OCI-LY1 (cell line): ENCODE data around the gene CCDC86.

Source experiments
- H2AFZ ChIP-seq: fragments of 200-600 bp; sonication (generic), shearing (Covaris generic); 2 replicates; pipeline ENCODE4 v1.6.0; 2014; ENCODE audit warnings: antibody characterized with exemption, mild to moderate bottlenecking, low read length
- H3F3A ChIP-seq: fragments of 200-600 bp; sonication (generic), shearing (Covaris generic); 2 replicates; pipeline ENCODE4 v1.6.0; 2014; ENCODE audit warnings: mild to moderate bottlenecking, antibody characterized with exemption, low read length, moderate library complexity; ENCODE audit not compliant: insufficient read depth
- H3K27ac ChIP-seq: fragments of 200-600 bp; sonication (generic); 2 replicates; pipeline ENCODE4 v1.5.1; 2014; ENCODE audit warnings: low read length, mixed run types, mild to moderate bottlenecking, low read depth; ENCODE audit not compliant: poor library complexity, severe bottlenecking
- H3K27me3 ChIP-seq: fragments of 200-600 bp; sonication (generic); 2 replicates; pipeline ENCODE4 v1.6.0; 2014; ENCODE audit warnings: antibody characterized with exemption, mild to moderate bottlenecking, low read length, moderate library complexity; ENCODE audit not compliant: insufficient read depth
- H3K36me3 ChIP-seq: fragments of 200-600 bp; sonication (generic); 2 replicates; pipeline ENCODE4 v1.6.1; 2014; ENCODE audit warnings: mild to moderate bottlenecking, antibody characterized with exemption, low read length, moderate library complexity, mixed read lengths; ENCODE audit not compliant: insufficient read depth
- H3K4me1 ChIP-seq: fragments of 200-600 bp; sonication (generic); 2 replicates; pipeline ENCODE4 v1.5.1; 2014; ENCODE audit warnings: mild to moderate bottlenecking, low read length, moderate library complexity; ENCODE audit not compliant: insufficient read depth, severe bottlenecking
- H3K4me2 ChIP-seq: fragments of 200-600 bp; sonication (generic), shearing (Covaris generic); 2 replicates; pipeline ENCODE4 v1.6.1; 2014; ENCODE audit warnings: low read length
- H3K4me3 ChIP-seq: fragments of 200-600 bp; sonication (generic); 2 replicates; pipeline ENCODE4 v1.5.1; 2014; ENCODE audit warnings: low read length, low read depth, mild to moderate bottlenecking, mixed read lengths; ENCODE audit not compliant: poor library complexity, severe bottlenecking
- H3K79me2 ChIP-seq: fragments of 200-600 bp; shearing (Covaris generic); 2 replicates; pipeline ENCODE4 v1.6.1; 2016; ENCODE audit warnings: mixed run types, low read length, mixed read lengths; ENCODE audit not compliant: insufficient read depth
- H3K9ac ChIP-seq: fragments of 200-600 bp; sonication (generic), shearing (Covaris generic); 2 replicates; pipeline ENCODE4 v1.6.1; 2014; ENCODE audit warnings: mild to moderate bottlenecking, low read length, mixed read lengths
- H3K9me2 ChIP-seq: fragments of 200-600 bp; sonication (generic), shearing (Covaris generic); 2 replicates; pipeline ENCODE4 v1.6.1; 2014; ENCODE audit warnings: low read depth, mild to moderate bottlenecking, low read length, mixed read lengths
- H3K9me3 ChIP-seq: fragments of 200-600 bp; shearing (Covaris generic); 2 replicates; pipeline ENCODE4 v1.6.1; 2014; ENCODE audit warnings: low read length, mixed read lengths
- H4K20me1 ChIP-seq: fragments of 200-600 bp; sonication (generic), shearing (Covaris generic); 2 replicates; pipeline ENCODE4 v1.6.0; 2016; ENCODE audit warnings: mild to moderate bottlenecking, low read length; ENCODE audit not compliant: insufficient read depth
- EZH2 ChIP-seq: fragments of 200-600 bp; sonication (generic), shearing (Covaris generic); IDR thresholded peaks from 2 replicates; pipeline ENCODE4 v1.8.0; 2017; ENCODE audit warnings: borderline replicate concordance, mixed run types, mild to moderate bottlenecking, antibody characterized with exemption, low read length, moderate library complexity, mixed read lengths
- TF ChIP-seq, protein P1 (sequence below): fragments of 200-600 bp; sonication (generic), shearing (Covaris generic); IDR thresholded peaks from 2 replicates; pipeline ENCODE4 v1.5.1; 2017; ENCODE audit warnings: mild to moderate bottlenecking, antibody characterized with exemption, low read length, moderate library complexity, mixed read lengths

CCDC86 gene

DNA sequence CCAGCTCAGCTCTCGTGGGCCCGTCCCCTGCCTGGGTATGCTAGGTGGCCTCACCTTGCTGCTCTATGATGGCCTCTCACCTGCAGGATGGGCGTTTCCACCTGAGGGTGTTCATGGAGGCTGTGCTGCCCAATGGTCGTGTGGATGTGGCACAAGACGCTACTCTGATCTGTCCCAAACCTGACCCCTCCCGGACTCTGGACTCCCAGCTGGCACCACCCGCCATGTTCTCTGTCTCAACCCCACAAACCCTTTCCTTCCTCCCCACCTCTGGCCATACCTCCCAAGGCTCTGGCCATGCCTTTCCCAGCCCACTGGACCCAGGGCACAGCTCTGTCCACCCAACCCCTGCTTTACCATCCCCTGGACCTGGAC is 27.5 kb downstream of the CCDC86 start:
- no peaks in the 10 kb centered on the region for H3K79me2 ChIP-seq
- no peaks in the 10 kb centered on the region for H3F3A ChIP-seq
- no peaks in the 10 kb centered on the region for H3K9me2 ChIP-seq
- no peak overlapping the region for H3K9ac ChIP-seq
- no peak overlapping the region for H3K4me3 ChIP-seq
- no peaks in the 10 kb centered on the region for H3K27me3 ChIP-seq
- H3K9me3 ChIP-seq, result no peaks in the 10 kb centered on the region
- no peak overlapping the region for H3K4me2 ChIP-seq
- TF ChIP-seq, protein P1, sequence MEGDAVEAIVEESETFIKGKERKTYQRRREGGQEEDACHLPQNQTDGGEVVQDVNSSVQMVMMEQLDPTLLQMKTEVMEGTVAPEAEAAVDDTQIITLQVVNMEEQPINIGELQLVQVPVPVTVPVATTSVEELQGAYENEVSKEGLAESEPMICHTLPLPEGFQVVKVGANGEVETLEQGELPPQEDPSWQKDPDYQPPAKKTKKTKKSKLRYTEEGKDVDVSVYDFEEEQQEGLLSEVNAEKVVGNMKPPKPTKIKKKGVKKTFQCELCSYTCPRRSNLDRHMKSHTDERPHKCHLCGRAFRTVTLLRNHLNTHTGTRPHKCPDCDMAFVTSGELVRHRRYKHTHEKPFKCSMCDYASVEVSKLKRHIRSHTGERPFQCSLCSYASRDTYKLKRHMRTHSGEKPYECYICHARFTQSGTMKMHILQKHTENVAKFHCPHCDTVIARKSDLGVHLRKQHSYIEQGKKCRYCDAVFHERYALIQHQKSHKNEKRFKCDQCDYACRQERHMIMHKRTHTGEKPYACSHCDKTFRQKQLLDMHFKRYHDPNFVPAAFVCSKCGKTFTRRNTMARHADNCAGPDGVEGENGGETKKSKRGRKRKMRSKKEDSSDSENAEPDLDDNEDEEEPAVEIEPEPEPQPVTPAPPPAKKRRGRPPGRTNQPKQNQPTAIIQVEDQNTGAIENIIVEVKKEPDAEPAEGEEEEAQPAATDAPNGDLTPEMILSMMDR, result no peak
- no peak for TF ChIP-seq EZH2
- H4K20me1 ChIP-seq, result no peaks in the 10 kb centered on the region
- no peaks in the 10 kb centered on the region for H3K4me1 ChIP-seq
- H3K27ac ChIP-seq, result no peak overlapping the region
- no peaks in the 10 kb centered on the region for H3K36me3 ChIP-seq
- H2AFZ ChIP-seq, result no peak overlapping the region

DNA sequence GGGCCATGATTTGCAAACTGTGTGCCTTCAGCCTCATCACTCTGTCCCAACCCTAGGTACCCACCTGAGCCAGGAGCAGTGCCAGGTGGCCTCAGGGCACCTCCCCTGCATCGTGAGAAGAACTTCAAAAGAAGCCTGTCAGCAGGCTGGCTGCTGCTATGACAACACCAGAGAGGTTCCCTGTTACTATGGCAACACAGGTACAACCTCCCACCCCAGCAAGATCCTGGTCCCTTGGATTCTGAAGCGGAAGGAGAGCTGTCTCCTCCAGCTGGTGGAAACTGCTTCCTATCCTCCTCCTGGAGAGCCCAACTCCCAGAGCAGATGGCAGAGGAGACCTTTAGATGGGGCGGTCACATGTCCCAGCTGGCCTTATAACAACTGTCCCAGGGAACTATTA is 28.4 kb downstream of the CCDC86 start:
- Histone ChIP-seq H3K4me3 (no peak overlapping the region), H4K20me1 (no peaks in the 10 kb centered on the region), H3K9me2 (no peaks in the 10 kb centered on the region), H3F3A (no peaks in the 10 kb centered on the region), H3K36me3 (no peaks in the 10 kb centered on the region), H2AFZ (no peak overlapping the region), H3K79me2 (no peaks in the 10 kb centered on the region), H3K4me2 (no peak overlapping the region), H3K27me3 (no peaks in the 10 kb centered on the region), H3K27ac (no peak overlapping the region), H3K9me3 (no peaks in the 10 kb centered on the region), H3K9ac (no peak overlapping the region), H3K4me1 (no peaks in the 10 kb centered on the region)
- TF ChIP-seq EZH2, result no peak
- TF ChIP-seq, protein P1, result no peak

DNA sequence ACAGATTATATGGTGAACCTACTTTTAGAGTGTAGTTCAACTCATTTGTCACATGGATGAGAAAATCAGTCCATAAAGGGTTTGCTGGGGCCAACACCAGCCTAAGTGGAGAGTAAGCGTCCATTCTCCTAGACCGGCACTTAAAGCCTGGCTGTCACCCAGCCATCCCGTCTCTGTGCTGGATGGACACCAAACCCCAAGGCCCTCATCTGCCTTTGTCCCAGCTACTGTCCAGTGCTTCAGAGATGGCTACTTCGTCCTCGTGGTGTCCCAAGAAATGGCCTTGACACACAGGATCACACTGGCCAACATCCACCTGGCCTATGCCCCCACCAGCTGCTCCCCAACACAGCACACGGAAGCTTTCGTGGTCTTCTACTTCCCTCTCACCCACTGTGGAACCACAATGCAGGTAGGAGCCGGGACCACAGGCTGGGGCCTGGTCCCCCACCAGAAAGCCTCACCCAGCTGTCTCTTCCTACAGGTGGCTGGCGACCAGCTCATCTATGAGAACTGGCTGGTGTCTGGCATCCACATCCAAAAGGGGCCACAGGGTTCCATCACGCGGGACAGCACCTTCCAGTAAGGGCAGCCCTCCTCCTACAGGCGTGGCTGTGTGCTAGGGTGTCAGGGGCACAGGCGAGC is 28.9 kb downstream of the CCDC86 start:
- Histone ChIP-seq H4K20me1 (no peaks in the 10 kb centered on the region), H3F3A (no peaks in the 10 kb centered on the region), H3K27me3 (no peaks in the 10 kb centered on the region), H3K36me3 (no peaks in the 10 kb centered on the region), H3K4me3 (no peak overlapping the region), H3K9ac (no peak overlapping the region), H3K4me2 (no peak overlapping the region), H3K27ac (no peak overlapping the region), H3K9me2 (no peaks in the 10 kb centered on the region), H3K79me2 (no peaks in the 10 kb centered on the region), H3K4me1 (no peaks in the 10 kb centered on the region), H2AFZ (no peak overlapping the region), H3K9me3 (no peaks in the 10 kb centered on the region)
- TF ChIP-seq EZH2, result no peak
- TF ChIP-seq, protein P1, result no peak
